HEK293T (cell line): ENCODE results near the gene UCHL5.

Experiments
- ARNT ChIP-seq: fragments of 450-650 bp; IDR thresholded peaks from 2 replicates; pipeline ENCODE4 v1.6.1; 2017; ENCODE audit warnings: mild to moderate bottlenecking
- CTBP1 ChIP-seq: fragments of 450-650 bp; IDR thresholded peaks from 2 replicates; pipeline ENCODE4 v1.6.1; 2016; ENCODE audit warnings: borderline replicate concordance
- ELF4 ChIP-seq: fragments of 450-650 bp; IDR thresholded peaks from 2 replicates; pipeline ENCODE4 v1.6.1; 2017; ENCODE audit warnings: antibody characterized with exemption
- FOXA1 ChIP-seq: fragments of 450-650 bp; IDR thresholded peaks from 2 replicates; pipeline ENCODE4 v1.6.1; 2016; ENCODE audit warnings: mild to moderate bottlenecking
- FOXM1 ChIP-seq: fragments of 450-650 bp; IDR thresholded peaks from 2 replicates; pipeline ENCODE4 v1.6.1; 2017; ENCODE audit warnings: mild to moderate bottlenecking, borderline replicate concordance
- HDGF ChIP-seq: fragments of 450-650 bp; IDR thresholded peaks from 2 replicates; pipeline ENCODE4 v1.6.1; 2017; ENCODE audit warnings: antibody characterized with exemption, borderline replicate concordance
- L3MBTL2 ChIP-seq: fragments of 450-650 bp; conservative IDR thresholded peaks from 2 replicates; pipeline ENCODE4 v1.6.1; 2016; ENCODE audit warnings: mild to moderate bottlenecking
- SP1 ChIP-seq: fragments of 450-650 bp; IDR thresholded peaks from 2 replicates; pipeline ENCODE4 v1.6.1; 2017
- ZNF384 ChIP-seq: fragments of 450-650 bp; IDR thresholded peaks from 2 replicates; pipeline ENCODE4 v1.6.1; 2016

DNA sequence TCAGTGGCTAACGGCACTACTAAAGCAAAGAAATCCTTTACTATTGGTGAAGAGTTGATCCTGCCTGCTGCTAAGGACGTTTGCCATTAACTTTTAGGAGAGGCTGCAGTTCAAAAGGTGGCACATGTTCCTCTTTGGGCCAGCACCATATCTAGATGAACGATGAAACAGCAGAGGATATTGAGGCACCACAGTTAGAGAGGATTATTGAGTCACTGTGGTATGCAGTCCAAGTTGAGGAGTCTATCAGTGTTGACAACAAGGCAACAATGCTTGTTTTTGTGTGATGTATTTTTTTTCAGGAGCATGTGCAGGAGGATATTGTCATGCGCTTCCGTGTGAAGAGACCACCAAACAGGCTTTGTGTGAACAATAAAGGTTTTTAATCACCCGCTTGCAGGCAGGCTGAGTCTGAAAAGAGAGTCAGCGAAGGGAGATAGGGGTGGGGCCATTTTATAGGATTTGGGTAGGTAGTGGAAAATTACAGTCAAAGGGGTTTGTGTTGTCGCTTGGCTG lies 80.9 kb downstream of the UCHL5 start:
- TF ChIP-seq ZNF384 (no peak), L3MBTL2 (no peak), HDGF (no peak), FOXA1 (no peak), ELF4 (no peak), ARNT (no peak), SP1 (no peak), FOXM1 (no peak), CTBP1 (no peak)
